Islet precursor cell (in vitro differentiated cells): ENCODE data around the gene RNF141.

Experiments
- DNase-seq: peaks from one replicate; pipeline ENCODE4 v3.0.0-alpha.2; 2018

Gene RNF141

DNA sequence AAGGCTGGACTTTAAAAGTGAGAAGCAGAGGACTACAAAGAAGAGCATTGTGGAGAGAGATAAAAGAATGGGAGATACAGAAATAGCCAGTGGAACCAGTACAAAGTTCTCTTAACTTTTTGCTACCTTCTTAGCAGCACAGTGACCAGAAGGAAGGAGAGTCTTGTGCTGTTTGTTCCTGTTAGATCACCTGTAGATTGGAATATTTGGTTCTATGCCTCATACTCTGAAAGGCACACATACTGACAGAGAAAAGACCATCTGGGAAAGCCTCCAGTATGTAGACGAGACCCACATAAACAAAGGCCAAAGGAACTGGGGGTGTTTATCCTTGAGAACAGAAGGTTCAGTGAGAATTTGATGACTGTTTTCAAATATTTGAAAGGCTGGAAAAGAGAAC is 18.7 kb downstream of the RNF141 start:
- DNase-seq: no peak

DNA sequence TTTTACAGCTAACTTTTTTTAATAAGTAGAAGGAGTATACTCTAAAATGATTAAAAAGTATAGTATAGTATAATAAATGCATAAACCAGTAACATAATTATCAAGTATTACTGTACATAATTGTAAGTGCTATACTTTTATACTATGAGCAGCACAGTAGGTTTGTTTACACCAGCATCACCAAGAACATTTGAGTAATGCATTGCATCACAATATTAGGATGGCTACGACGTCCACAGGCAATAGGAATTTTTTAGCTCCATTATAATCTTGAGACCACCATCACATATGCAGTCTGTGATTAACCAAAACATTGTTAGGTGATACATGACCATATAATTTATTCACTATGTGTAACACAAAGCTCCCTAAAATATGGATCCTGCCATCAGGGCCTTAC is 20.4 kb downstream of the RNF141 start:
- no peak for DNase-seq

GRCh38 chr11:10519630-10520029 is 21.4 kb downstream of the RNF141 start:
- no peak for DNase-seq

- DNase-seq: no peak
Observed at GRCh38 chr11:10518891-10519290, 22.1 kb downstream of the RNF141 start.

GRCh38 chr11:10518123-10518522 is 22.9 kb downstream of the RNF141 start:
- DNase-seq: no peak

GRCh38 chr11:10515418-10515817 is 25.6 kb downstream of the RNF141 start:
- DNase-seq: no peak

- DNase-seq: no peak
Observed at GRCh38 chr11:10514709-10515108, 26.3 kb downstream of the RNF141 start.

DNA sequence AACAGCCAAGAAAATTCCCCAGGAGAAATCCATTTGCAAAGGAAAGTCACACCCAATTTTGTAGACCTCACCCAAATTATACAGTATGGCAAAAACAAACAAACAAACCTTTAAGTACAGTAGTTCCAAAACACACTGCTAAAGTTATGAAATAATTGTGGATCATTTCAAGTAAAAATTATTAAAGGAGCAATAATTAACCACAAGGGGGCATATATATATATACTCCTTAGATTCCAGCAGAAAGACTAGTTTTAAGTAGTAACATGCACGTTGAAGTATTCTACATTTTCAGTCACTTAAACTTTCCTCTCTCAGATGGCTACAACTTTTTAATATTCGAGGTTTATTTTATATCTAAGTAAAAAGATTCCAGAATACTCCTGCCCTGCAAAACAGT is 26.8 kb downstream of the RNF141 start:
- DNase-seq: no peak

DNA sequence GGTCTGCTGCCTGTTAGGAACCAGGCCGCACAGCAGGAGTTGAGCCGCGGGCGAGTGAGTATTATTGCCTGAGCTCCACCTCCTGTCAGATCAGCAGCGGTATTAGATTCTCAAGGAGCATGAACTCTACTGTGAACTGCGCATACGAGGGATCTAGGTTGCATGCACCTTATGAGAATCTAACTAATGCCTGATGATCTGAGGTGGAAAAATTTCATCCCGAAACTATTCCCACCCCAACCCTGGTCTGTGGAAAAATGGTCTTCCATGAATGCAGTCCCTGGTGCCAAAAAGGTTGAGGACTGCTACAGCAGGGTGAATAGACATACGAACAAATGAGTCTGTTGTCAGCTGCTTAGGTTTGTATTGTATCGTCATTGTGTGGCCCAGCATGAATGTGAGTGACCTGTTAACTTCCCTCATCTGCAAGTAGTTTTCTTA is 29.8 kb downstream of the RNF141 start:
- DNase-seq: no peak

- DNase-seq: no peak
Observed at GRCh38 chr11:10506008-10506370, 35.0 kb downstream of the RNF141 start.

DNA sequence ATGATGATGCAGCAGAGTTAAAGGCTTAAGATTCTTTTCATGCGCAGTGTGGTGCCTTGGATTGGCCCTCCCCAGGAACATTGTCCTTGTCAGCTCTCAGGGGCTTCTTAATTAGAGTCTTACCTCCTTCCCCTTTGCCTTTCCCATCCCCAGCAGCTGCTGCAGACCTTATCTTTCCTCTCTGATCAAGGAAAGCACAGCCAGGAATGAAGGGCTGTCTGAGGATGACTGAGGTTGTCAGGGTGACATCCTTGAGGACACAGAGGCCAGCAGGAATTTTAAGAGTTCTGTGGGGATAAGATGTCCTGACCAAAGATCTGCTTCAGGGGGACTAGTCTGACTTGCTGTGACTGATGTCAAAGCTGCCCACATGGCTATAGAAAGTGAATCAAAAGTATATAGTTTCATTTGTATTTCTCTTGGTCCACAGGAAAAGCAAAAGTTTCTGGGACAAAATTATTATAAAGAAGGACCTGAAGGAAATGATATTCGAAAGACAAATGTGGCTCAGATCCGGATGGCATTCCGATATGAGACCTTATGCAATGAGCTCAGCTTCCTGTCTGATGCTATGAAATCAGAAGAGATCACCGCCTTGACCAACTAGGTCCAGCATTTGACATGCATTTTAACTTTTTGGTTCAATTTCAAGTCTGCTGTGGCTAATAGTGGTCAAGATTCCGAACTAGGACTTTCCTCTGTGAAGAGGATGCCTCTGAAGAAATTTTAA is 35.5 kb downstream of the RNF141 start:
- DNase-seq: peak; percentile 58

DNA sequence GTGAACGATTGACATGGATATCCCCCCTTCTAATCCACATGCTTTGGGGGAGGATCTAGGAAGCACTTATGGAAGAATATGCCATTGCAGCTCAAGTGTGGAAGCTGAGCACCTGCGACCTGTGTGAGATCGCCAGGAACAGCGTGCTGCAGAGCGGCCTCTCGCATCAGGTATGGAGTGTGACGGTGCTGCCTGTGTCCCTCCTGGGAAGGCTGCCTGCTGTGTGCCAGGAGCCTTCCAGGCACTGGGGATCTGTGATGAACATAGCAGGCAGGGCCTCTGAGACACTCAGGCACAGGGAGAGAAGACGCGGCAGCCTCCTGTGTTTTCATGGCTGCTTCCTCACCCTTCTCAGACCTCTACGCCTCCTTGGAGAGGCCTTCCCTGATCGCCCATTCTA is 36.5 kb downstream of the RNF141 start:
- DNase-seq: no peak

- DNase-seq: no peak
Observed at GRCh38 chr11:10503777-10504480, 37.1 kb downstream of the RNF141 start.

- DNase-seq: no peak
Observed at GRCh38 chr11:10503221-10503620, 37.8 kb downstream of the RNF141 start.

DNA sequence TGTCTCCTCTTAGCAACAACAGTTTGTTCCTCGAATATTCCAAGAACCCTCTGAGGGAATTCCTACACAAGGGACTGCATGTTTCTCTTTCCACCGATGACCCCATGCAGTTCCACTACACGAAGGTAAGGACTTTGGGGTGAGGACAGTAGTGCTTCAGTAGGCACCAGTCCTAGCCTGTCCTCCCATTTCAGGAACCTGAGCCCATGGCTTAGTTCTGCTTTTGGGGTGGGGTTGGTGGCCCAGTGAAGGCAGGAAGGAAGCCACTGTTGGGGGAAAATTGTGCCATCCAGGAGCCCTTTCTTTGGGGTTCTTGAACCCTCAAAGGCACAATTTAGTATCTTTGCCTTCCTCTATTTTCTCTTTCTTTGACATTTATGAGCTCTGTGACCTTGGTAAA is 38.2 kb downstream of the RNF141 start:
- DNase-seq: no peak

- DNase-seq: no peak
Observed at GRCh38 chr11:10502065-10502680, 38.8 kb downstream of the RNF141 start.

DNA sequence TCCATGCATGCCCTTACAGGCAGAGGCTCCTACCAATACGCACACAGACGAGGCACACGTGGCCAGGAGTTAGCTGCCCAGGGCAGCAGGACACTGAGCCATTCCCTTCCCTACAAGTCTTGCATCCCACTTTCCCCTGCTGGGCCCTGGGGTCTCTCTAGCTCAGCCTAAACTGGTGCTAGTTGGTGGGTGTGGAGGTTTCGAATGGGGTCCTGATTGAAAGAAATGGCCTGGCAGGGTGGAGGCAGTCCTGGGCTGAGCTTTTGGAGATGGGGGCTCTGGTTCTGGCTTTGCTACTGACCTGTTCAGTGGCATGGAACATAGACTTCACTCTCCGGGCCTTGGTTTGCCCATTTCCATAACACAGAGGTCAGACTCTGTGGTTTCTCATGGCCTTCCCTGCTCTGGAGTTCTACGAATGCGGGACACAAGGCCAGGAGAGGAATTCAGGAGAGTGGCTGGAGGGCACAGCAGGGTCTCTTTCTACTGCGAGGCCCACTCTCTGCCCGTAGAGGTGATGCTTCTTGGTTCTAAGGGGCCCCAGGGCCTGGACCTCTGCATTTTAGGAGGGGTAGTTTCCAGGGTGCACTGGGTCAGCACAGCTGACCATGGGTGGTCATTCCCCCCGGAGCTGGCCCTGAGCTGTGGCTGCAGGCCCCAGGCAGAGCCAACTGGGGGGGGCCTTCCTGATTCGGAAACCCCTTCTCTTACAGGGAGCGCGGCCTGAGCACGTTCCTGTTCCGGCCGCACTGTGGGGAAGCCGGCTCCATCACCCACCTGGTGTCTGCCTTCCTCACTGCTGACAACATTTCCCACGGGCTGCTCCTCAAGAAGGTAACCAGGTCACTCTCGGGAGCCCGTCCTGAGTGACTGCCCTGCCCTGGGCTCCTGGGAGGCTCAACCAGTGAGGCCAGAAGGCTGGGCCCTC is 40.0 kb downstream of the RNF141 start:
- peak; percentile 46 for DNase-seq

GRCh38 chr11:10499874-10500601 is 40.9 kb downstream of the RNF141 start:
- no peak for DNase-seq

DNA sequence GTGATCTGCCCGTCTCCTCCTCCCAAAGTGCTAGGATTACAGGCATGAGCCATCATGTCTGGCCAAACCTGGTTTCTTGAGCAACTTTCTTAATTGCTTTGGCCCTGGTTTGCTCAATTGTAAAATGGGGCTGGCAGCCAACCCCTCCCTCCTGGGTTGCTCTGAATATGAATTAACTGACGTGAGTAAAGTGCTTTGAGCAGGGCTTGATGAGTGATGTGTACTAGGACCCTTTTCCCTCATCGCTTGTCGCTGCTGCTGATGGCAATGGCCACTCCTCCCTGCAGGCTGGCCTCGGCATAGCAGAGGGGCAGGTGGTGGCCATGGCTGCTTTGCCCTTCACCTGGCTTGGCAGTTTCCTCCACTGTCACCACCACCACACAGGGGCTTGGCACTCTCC is 41.5 kb downstream of the RNF141 start:
- no peak for DNase-seq

DNA sequence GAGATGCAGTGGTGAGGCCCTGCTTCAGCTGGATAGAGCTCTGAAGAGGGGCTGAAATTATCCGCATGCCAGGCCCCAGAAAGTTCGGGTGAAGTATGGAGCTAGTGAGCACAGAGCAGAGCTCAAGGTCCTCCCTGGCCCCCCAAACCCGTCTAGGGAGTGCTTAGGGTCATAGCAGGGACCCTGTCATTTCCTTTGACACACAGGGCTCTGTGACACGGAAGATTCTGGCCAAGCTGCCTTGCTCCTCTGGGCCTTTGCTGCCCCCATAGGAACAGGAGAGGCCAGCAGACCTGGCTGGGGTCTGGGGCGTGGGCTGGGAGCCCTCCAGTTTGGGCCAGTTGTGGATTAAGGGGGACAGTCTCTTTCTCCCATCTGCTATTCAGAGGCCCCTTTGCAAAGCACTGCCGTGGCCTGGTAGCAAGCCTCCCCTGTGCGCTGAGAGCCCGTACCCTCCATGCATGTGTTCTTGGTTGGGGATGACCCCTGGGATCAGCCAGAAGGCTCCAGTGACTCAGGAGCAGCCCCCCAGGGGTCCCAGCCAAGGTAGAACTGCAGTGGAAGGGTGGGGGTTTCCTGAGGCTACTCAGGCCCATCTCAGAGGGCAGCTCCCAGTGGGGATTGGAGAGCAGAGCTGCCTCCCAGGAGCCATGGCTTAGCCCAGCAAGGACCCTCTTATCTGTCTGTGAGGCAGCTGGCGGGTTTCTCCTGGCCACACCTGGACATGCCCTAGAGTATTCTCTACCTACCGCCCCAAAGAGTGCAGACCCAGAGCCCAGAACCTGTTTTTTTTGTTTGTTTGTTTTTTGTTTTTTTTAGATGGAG is 42.3 kb downstream of the RNF141 start:
- DNase-seq: peak; percentile 43

GRCh38 chr11:10498022-10498400 is 43.0 kb downstream of the RNF141 start:
- DNase-seq: no peak
